ENCODE data around the gene RASGRF2. TPM values are rescaled to one million over a fixed set of nuclear protein-coding genes. Genes with fewer than 3 reads are reported as not detected.

RASGRF2 gene
- total and polyA plus RNA-seq, 2 of the 8 experiments (the other 6 are each of a cell fraction or from before 2014, with no cell fraction given): 2.6 to 29.5 TPM

GRCh38 chr5:81269751-81270393 lies 309.7 kb downstream of the RASGRF2 start:
- no peak overlapping the region for H2BK20ac ChIP-seq (ENCODE audit: low read length)
- TF ChIP-seq, protein P1, sequence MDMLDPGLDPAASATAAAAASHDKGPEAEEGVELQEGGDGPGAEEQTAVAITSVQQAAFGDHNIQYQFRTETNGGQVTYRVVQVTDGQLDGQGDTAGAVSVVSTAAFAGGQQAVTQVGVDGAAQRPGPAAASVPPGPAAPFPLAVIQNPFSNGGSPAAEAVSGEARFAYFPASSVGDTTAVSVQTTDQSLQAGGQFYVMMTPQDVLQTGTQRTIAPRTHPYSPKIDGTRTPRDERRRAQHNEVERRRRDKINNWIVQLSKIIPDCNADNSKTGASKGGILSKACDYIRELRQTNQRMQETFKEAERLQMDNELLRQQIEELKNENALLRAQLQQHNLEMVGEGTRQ (IDR thresholded peaks at IDR 0.05; ENCODE audit: low read length): no peak
- TF ChIP-seq POU5F1 (IDR thresholded peaks at IDR 0.05; ENCODE audit: low read depth, low read length): no peak
- no peak for TF ChIP-seq SUZ12 (IDR thresholded peaks at IDR 0.05; ENCODE audit: low read length)
- TF ChIP-seq SP4 (IDR thresholded peaks at IDR 0.05; ENCODE audit: low read length): no peak
- no peak for TF ChIP-seq CREB1 (IDR thresholded peaks at IDR 0.05)
- no peak for TF ChIP-seq PHF8 (conservative IDR thresholded peaks at IDR 0.05; ENCODE audit: low read depth, low read length)
- TF ChIP-seq, protein P2, sequence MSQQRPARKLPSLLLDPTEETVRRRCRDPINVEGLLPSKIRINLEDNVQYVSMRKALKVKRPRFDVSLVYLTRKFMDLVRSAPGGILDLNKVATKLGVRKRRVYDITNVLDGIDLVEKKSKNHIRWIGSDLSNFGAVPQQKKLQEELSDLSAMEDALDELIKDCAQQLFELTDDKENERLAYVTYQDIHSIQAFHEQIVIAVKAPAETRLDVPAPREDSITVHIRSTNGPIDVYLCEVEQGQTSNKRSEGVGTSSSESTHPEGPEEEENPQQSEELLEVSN (IDR thresholded peaks at IDR 0.05): no peak
- H3K27ac ChIP-seq (ENCODE audit: low read depth, low read length): peak overlapping the region; percentile 47; the same call in 1 of the 2 replicates
- H2BK15ac ChIP-seq (ENCODE audit: low read length): 0 out of 2 replicates have a peak overlapping the region, but pooled peaks have one; percentile 21
- H2BK12ac ChIP-seq (ENCODE audit: low read depth, low read length): 0 out of 2 replicates have a peak overlapping the region, but pooled peaks have one; percentile 27
- H2BK120ac ChIP-seq (replicated peaks; ENCODE audit: low read depth, low read length): no peak overlapping the region
- H2AFZ ChIP-seq (ENCODE audit: low read length): no peak overlapping the region
- H3K36me3 ChIP-seq (ENCODE audit: control insufficient read depth in 2 of 4, insufficient read depth in 4 of 4, low read length in 3 of 4): no peaks in the 10 kb centered on the region
- no peak overlapping the region for H4K8ac ChIP-seq (ENCODE audit: extremely low read depth, insufficient read depth, low read length)
- no peak overlapping the region for H4K5ac ChIP-seq (ENCODE audit: insufficient read length, low read depth, low read length)
- peaks cover 0 to 4% of the 10 kb centered on the region in 2 experiments for H4K20me1 ChIP-seq (replicated peaks in 1 of 2; ENCODE audit: control insufficient read depth in 1 of 2, insufficient read depth in 2 of 2, low read length in 2 of 2)
- H2BK5ac ChIP-seq (ENCODE audit: low read depth, low read length): no peak overlapping the region; the same call in 1 of the 2 replicates
- H3K14ac ChIP-seq (ENCODE audit: insufficient read length): no peak overlapping the region
- no peak overlapping the region for H4K91ac ChIP-seq (replicated peaks; ENCODE audit: insufficient read length, low read length)
- 86% methylated on average over 8 of the region's 8 CpGs; no CpG with 5 or more reads in 1 of the 2 experiments for WGBS, 2 experiments (ENCODE audit: extremely low coverage in 1 of 2, insufficient coverage in 1 of 2, insufficient read length in 1 of 2, insufficient replicate concordance in 2 of 2, low coverage in 1 of 2, low lambda C conversion rate in 2 of 2, missing lambda C conversion rate in 1 of 2)
- no peaks in the 10 kb centered on the region for H3K9me3 ChIP-seq (ENCODE audit: insufficient read depth in 2 of 2, low read depth in 1 of 2, low read length in 1 of 2)
- peaks cover 0 to 67% of the 10 kb centered on the region in 2 experiments; a peak in 2 of 4 replicates for H3K79me2 ChIP-seq (ENCODE audit: control insufficient read depth in 1 of 2, insufficient read depth in 2 of 2, low read length in 2 of 2)
- ChIA-PET POLR2A (ENCODE audit: partially characterized antibody) (interaction anchor here (0.6 to 2.2 kb wide), 4 partner anchors 12 to 88 kb away, joined by 3 to 7 read pairs (median 4); partner anchors contain the start of gene CKMT2), CTCF (ENCODE audit: partially characterized antibody) (interaction anchor here (0.6 to 2.1 kb wide), 9 partner anchors 13 to 104 kb away, joined by 3 to 8 read pairs (median 5); no protein-coding TSS in a partner anchor)
- no peak overlapping the region for H3K4ac ChIP-seq (replicated peaks; ENCODE audit: insufficient read length, low read depth, low read length)
- H3K18ac ChIP-seq (ENCODE audit: extremely low read depth, low read length): peak overlapping the region; percentile 44; the same call in 1 of the 2 replicates
- H2AK5ac ChIP-seq (ENCODE audit: low read depth, low read length): no peak overlapping the region
- DNase-seq (ENCODE audit: low read depth in 1 of 2, low spot score in 2 of 2) (no peak), FAIRE-seq (no peak)
- no peaks in the 10 kb centered on the region for H3K27me3 ChIP-seq (replicated peaks in 1 of 4; ENCODE audit: control insufficient read depth in 3 of 4, extremely low read depth in 1 of 4, insufficient read depth in 3 of 4, low read length in 3 of 4)
- H3K56ac ChIP-seq (replicated peaks; ENCODE audit: insufficient read length, low read depth, low read length): no peak overlapping the region
- H3K23me2 ChIP-seq (ENCODE audit: low read depth, low read length): no peaks in the 10 kb centered on the region
- H3K9ac ChIP-seq (replicated peaks in 1 of 4; ENCODE audit: extremely low read depth in 1 of 4, low read depth in 3 of 4, low read length in 3 of 4): peak overlapping the region in 2 of 4 experiments; percentile 21 to 25; a peak in 1 of 7 replicates
- H3K4me1 ChIP-seq (replicated peaks in 1 of 4; ENCODE audit: control insufficient read depth in 3 of 4, insufficient read depth in 4 of 4, low read length in 3 of 4): peaks cover 0 to 11% (median 3%) of the 10 kb centered on the region in 4 experiments; a peak in 3 of 7 replicates
- H3K23ac ChIP-seq (ENCODE audit: insufficient read length): no peak overlapping the region
- peak overlapping the region; percentile 8 to 36; a peak in 2 of 4 replicates for H3K4me2 ChIP-seq (ENCODE audit: insufficient read depth in 1 of 2, low read depth in 2 of 2, low read length in 2 of 2)
- H3K79me1 ChIP-seq (ENCODE audit: low read depth, low read length): 0 out of 2 replicates have a peak, but pooled peaks cover 3% of the 10 kb centered on the region
- H3K4me3 ChIP-seq (ENCODE audit: extremely low read depth in 1 of 4, insufficient read depth in 2 of 4, low read depth in 3 of 4, low read length in 4 of 4): no peak overlapping the region; a peak in 1 of 8 replicates

Data from H1 (cell line).